ENCODE measurements around the gene SLC23A2. TPM values are rescaled to one million over a fixed set of nuclear protein-coding genes. Genes with fewer than 3 reads are reported as not detected.
"Not testable (repeated sequence)": the region's sequence is repeated elsewhere in the genome, so short reads cannot be mapped to it uniquely, and the experiment has no call there.

SLC23A2 gene
- total RNA-seq, 2 donors from 2014 or later: 21.0 to 39.1 TPM

DNA sequence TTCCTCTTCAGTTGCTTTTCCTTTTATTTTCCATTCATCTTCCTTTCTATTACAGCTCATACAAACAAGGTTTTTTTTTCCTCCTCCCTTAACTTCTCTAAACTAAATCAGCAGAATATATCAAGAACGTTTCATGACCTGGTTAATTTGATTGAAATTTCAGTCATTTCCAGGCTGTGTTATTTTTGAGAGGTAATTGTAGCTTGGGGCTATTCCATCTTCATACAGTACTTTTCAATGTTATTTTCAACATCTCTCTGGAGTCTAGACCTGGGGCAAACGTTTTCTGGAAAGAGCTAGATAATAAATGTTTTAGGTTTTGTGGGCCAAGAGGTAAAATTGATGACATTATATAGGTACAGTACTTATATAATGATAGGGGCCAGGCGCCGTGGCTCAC, 4.0 kb upstream of the SLC23A2 start:
- no peaks in the 10 kb centered on the region for H3K36me3 ChIP-seq
- TF ChIP-seq, protein P1, sequence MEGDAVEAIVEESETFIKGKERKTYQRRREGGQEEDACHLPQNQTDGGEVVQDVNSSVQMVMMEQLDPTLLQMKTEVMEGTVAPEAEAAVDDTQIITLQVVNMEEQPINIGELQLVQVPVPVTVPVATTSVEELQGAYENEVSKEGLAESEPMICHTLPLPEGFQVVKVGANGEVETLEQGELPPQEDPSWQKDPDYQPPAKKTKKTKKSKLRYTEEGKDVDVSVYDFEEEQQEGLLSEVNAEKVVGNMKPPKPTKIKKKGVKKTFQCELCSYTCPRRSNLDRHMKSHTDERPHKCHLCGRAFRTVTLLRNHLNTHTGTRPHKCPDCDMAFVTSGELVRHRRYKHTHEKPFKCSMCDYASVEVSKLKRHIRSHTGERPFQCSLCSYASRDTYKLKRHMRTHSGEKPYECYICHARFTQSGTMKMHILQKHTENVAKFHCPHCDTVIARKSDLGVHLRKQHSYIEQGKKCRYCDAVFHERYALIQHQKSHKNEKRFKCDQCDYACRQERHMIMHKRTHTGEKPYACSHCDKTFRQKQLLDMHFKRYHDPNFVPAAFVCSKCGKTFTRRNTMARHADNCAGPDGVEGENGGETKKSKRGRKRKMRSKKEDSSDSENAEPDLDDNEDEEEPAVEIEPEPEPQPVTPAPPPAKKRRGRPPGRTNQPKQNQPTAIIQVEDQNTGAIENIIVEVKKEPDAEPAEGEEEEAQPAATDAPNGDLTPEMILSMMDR (IDR thresholded peaks at IDR 0.05): no peak
- TF ChIP-seq POLR2A (IDR thresholded peaks at IDR 0.05) (no peak), POLR2AphosphoS5 (IDR thresholded peaks at IDR 0.05) (no peak)
- WGBS: 74% methylated on average over 4 of the region's 4 CpGs
- no peaks in the 10 kb centered on the region for H3K9me3 ChIP-seq
- no peaks in the 10 kb centered on the region for H3K27me3 ChIP-seq (replicated peaks; ENCODE audit: insufficient read depth)
- H3K4me3 ChIP-seq: no peak overlapping the region
- no peak for DNase-seq (ENCODE audit: low spot score)
- intact Hi-C loops (cut with DNase I): no loop called here
- no peaks in the 10 kb centered on the region for H3K4me1 ChIP-seq (replicated peaks)
- no peak overlapping the region for H3K27ac ChIP-seq

DNA sequence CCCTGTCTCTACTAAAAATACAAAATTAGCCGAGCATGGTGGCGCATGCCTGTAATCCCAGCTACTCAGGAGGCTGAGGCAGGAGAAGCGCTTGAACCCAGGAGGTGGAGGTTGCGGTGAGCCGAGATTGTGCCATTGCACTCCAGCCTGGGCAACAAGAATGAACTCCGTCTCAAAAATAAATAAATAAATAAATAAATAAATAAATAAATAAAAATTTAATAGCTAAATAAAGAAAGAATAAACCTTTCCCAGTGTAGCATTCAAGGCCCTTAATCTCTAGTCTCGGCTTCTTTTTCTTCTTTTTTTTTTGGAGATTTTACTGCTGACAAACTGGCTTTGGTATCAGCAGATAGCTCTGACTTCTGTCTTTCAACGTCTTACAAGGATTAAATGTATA, 3.5 kb upstream of the SLC23A2 start:
- H3K4me3 ChIP-seq; H3K36me3 ChIP-seq; H3K9me3 ChIP-seq; intact Hi-C loops (cut with DNase I); H3K4me1 ChIP-seq (replicated peaks); DNase-seq (ENCODE audit: low spot score); H3K27ac ChIP-seq; H3K27me3 ChIP-seq (replicated peaks; ENCODE audit: insufficient read depth): not testable (repeated sequence)
- WGBS: 95% methylated on average over 8 of the region's 8 CpGs

DNA sequence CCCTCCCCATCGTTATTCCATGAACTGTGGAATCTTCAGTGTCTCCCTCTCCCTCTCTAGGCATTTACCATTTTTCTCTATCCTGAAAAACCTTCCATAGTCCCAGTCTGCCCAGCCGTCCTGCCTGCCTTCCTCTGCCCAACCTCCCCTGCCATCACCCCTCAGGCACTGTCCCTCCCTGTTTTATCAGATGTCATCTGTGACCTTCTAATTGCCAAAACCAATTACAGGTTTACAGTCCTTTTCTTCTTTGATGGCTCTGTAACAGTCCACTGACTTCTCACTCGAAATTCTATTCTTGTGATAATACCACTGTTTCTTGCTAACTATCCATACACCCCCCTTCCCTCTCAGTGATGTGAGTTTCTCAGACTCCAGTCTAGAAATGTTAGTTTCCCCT, 2.3 kb upstream of the SLC23A2 start:
- intact Hi-C loops (cut with DNase I): no loop called here
- Histone ChIP-seq H3K27ac (no peak overlapping the region), H3K36me3 (no peaks in the 10 kb centered on the region), H3K4me1 (replicated peaks) (no peaks in the 10 kb centered on the region), H3K9me3 (no peaks in the 10 kb centered on the region), H3K27me3 (replicated peaks; ENCODE audit: insufficient read depth) (no peaks in the 10 kb centered on the region), H3K4me3 (no peak overlapping the region)
- WGBS: 50% methylated on average over 3 of the region's 3 CpGs
- DNase-seq (ENCODE audit: low spot score): no peak
- TF ChIP-seq POLR2A (IDR thresholded peaks at IDR 0.05) (no peak), POLR2AphosphoS5 (IDR thresholded peaks at IDR 0.05) (no peak)
- TF ChIP-seq, protein P1 (IDR thresholded peaks at IDR 0.05): no peak

DNA sequence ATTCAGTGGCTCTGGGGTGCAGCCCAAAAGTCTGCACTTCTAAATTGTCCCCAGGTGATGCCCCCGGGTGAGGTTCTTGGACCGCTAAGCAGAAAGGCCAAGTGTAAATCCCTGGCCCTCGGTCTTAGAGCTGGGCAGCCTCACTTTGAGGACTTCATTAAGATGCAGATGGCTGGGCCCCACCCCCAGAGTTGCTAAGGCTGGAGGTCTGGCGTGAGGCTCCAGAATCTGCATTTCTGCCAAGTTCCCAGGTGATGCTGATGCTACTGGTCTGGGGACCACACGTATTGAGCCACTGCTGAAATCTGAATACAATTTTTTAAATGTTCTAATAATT, 735 bp upstream of the SLC23A2 start:
- H3K36me3 ChIP-seq: no peaks in the 10 kb centered on the region
- H3K4me1 ChIP-seq (replicated peaks): no peaks in the 10 kb centered on the region
- H3K4me3 ChIP-seq: peak overlapping the region in 1 of 2 donors; percentile 63
- no peaks in the 10 kb centered on the region for H3K27me3 ChIP-seq (replicated peaks; ENCODE audit: insufficient read depth)
- WGBS: 16% methylated on average over 5 of the region's 5 CpGs
- no peak for TF ChIP-seq POLR2AphosphoS5 (IDR thresholded peaks at IDR 0.05)
- TF ChIP-seq POLR2A (IDR thresholded peaks at IDR 0.05): no peak
- TF ChIP-seq, protein P1 (IDR thresholded peaks at IDR 0.05): no peak
- intact Hi-C loops (cut with DNase I): no loop called here
- no peaks in the 10 kb centered on the region for H3K9me3 ChIP-seq
- DNase-seq (ENCODE audit: low spot score): no peak
- H3K27ac ChIP-seq: no peak overlapping the region

DNA sequence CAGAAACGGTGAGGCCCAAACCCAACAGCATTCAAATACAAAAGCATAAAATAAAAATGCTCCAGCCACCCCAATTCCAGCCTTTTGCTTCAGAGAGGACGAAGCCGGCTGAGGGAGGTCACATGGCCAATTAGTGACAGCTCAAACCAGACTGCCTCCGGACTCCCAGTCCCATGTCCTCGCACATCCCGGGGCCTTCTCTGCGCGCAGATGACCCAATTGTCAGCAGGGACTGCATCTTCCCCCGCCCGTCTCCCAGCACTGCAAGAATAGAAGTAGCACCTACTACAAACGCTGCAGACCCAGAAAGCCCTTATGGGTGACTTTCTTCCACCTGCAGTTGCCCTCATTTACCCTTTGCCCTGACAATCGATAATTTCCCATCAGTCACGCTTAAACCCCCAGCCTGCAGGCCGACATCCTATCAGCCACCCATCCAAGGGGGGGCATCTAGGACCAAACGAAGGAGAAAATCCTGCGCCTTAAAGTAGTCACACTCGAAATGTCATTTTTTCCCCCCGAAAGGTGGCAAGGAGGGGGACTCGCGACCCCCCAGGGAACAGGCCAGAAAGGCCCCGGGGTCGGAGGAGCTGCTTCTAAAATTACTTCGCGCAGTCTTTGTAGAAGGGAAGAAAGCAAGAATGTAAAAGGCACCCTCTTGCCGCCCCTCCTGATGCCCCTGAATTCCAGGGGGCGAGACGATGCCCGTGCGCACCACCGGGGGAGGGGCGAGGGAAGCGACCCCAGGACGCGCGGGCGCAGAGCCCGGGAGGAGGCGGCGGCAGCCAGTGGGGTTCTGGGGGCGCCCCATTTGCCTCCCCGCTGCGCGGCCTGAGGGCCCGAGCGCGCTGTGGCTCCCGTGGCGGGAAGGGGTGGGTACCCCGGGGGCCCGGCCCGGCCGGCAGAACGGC, 792 bp downstream of the SLC23A2 start:
- intact Hi-C loops (cut with DNase I): no loop called here
- H3K36me3 ChIP-seq: no peaks in the 10 kb centered on the region
- TF ChIP-seq POLR2AphosphoS5 (IDR thresholded peaks at IDR 0.05) (no peak), POLR2A (IDR thresholded peaks at IDR 0.05) (no peak)
- TF ChIP-seq, protein P1 (IDR thresholded peaks at IDR 0.05): no peak
- H3K9me3 ChIP-seq: no peaks in the 10 kb centered on the region
- peak; percentile 19 for DNase-seq (ENCODE audit: low spot score)
- peak overlapping the region; percentile 26 to 53 for H3K27ac ChIP-seq
- under 1% methylated on average over 53 of the region's 53 CpGs for WGBS
- H3K27me3 ChIP-seq (replicated peaks; ENCODE audit: insufficient read depth): no peaks in the 10 kb centered on the region
- no peaks in the 10 kb centered on the region for H3K4me1 ChIP-seq (replicated peaks)
- peak overlapping the region; percentile 63 to 70 for H3K4me3 ChIP-seq

All from prostate gland (tissue), 2 donors.